Thyroid gland (tissue), 4 donors: ENCODE measurements around the gene DOK7.

Experiments
- POLR2A ChIP-seq, 2 donors: fragments of 450-650 bp; IDR thresholded peaks; one replicate each; pipeline ENCODE4 v1.6.1; 2017; ENCODE audit warnings: antibody characterized with exemption in 2 of 2, mild to moderate bottlenecking in 2 of 2, moderate library complexity in 1 of 2
- TF ChIP-seq, protein P1 (sequence below), 6 experiments: fragments of 200-600 bp in 3 of 6; fragments of 450-650 bp in 3 of 6; sonication (generic) in 3 of 6; IDR thresholded peaks; one replicate each; pipeline ENCODE4 v1.5.1; 2016 to 2019; ENCODE audit warnings: antibody characterized with exemption in 6 of 6, mild to moderate bottlenecking in 2 of 6, inconsistent platforms in 1 of 6, moderate library complexity in 1 of 6

DNA sequence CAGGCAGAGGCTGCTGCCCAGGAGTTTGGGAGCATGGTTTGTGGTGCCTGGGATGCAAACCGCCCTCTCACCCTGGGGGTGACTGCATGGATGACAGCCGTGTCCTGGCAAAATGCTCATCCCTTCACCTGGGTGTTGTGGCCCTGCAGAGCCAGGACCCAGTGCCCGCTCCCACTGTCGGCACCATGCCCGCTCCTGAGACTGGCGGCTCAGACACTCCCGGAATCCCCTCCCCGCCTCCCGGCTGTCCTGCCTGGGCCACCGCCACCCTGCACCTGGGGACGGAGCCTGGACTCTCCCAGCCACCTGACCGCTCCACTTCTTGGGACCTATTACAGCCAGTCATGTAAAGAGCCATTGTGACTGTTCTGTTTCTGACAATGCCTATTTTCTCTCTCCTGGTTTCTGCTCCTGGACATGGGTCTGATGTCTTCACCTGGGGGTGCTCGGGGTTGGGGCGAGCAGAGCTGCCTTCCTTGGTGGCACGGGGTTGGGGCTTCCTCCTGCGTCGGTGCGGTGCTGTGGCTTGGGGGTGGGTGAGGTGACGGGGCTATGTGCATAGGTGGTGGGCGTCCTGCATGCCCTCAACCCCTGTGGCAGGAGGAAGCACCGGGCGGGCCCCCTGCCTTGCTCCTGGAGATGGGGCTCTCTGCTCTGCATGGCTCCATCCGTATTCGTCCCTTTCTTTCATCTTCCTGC lies 38.2 kb downstream of the DOK7 start:
- no peak for TF ChIP-seq POLR2A (IDR thresholded peaks at IDR 0.05)
- TF ChIP-seq, protein P1, sequence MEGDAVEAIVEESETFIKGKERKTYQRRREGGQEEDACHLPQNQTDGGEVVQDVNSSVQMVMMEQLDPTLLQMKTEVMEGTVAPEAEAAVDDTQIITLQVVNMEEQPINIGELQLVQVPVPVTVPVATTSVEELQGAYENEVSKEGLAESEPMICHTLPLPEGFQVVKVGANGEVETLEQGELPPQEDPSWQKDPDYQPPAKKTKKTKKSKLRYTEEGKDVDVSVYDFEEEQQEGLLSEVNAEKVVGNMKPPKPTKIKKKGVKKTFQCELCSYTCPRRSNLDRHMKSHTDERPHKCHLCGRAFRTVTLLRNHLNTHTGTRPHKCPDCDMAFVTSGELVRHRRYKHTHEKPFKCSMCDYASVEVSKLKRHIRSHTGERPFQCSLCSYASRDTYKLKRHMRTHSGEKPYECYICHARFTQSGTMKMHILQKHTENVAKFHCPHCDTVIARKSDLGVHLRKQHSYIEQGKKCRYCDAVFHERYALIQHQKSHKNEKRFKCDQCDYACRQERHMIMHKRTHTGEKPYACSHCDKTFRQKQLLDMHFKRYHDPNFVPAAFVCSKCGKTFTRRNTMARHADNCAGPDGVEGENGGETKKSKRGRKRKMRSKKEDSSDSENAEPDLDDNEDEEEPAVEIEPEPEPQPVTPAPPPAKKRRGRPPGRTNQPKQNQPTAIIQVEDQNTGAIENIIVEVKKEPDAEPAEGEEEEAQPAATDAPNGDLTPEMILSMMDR (IDR thresholded peaks at IDR 0.05), result no peak
